ENCODE measurements around the gene SEMA4B. TPM values are rescaled to one million over a fixed set of nuclear protein-coding genes. Genes with fewer than 3 reads are reported as not detected.

Gene SEMA4B
- total RNA-seq, 1 donor from 2014 or later: 41.9 TPM

DNA sequence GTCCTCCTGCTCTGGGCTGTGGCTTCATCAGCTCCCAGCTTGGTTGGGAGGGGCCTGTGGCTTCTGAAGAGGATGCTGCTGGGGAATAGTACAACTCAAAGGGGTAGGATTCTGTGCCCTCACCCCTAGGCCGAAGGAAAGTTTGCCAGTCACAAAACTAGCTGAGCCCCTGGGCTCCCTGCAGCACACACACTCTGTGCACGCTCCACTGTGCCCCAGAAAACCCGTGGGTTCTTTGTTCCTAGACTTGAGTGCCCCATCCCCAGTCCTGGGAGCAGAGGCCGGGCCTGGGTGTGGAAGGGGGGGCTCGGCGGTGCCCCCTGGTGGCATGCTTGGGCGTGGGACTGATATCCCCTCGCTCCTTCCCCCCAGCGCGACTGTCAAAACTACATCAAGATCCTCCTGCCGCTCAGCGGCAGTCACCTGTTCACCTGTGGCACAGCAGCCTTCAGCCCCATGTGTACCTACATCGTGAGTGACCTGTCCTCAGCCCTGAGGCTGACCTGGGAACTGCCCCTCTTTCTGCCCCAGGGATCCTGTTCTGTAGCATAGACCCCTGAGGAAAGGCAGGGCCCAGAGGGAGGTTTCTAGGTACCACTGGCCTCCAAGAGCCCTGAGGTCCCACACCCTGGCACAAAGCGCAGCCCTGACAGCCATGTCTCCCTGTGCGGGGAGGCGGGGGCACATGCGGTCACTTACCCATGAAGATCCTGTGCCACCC is 18.5 kb downstream of the SEMA4B start:
- Mint-ChIP-seq H3K4me1 (ENCODE audit: low read depth) (no peaks in the 10 kb centered on the region), H3K9me3 (ENCODE audit: low read depth) (no peaks in the 10 kb centered on the region), H3K4me3 (ENCODE audit: low read depth) (no peak overlapping the region), H3K36me3 (ENCODE audit: insufficient read depth) (peaks cover 5% of the 10 kb centered on the region), H3K27ac (no peak overlapping the region), H3K27me3 (no peaks in the 10 kb centered on the region)
- DNase-seq (ENCODE audit: low spot score, unreplicated experiment): peak; percentile 41
- TF ChIP-seq CTCF (IDR thresholded peaks at IDR 0.05; ENCODE audit: unreplicated experiment): peak; percentile 72

DNA sequence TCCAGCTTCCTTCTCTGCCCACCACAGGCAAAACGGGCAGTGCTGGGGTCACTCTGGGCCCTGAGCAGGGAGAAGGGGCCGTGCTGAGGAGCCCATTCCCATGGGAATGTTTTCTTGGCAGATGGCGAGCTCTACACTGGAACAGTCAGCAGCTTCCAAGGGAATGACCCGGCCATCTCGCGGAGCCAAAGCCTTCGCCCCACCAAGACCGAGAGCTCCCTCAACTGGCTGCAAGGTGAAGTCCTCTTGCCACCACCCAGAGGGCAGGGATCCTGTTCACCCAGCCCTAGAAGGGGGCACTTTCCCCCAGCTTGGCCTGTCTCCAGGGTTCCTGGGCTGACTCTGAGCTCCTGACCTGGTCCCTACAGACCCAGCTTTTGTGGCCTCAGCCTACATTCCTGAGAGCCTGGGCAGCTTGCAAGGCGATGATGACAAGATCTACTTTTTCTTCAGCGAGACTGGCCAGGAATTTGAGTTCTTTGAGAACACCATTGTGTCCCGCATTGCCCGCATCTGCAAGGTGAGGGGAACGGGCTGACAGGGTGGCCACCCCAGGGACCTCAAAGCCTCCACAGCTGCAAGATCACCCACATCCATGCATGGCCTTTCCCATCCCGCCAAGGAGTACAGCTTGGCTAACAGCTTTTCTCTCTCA is 20.2 kb downstream of the SEMA4B start:
- no peaks in the 10 kb centered on the region for H3K4me1 Mint-ChIP-seq (ENCODE audit: low read depth)
- H3K4me3 Mint-ChIP-seq (ENCODE audit: low read depth): no peak overlapping the region
- H3K9me3 Mint-ChIP-seq (ENCODE audit: low read depth): no peaks in the 10 kb centered on the region
- no peaks in the 10 kb centered on the region for H3K27me3 Mint-ChIP-seq
- H3K36me3 Mint-ChIP-seq (ENCODE audit: insufficient read depth): peaks cover 8% of the 10 kb centered on the region
- DNase-seq (ENCODE audit: low spot score, unreplicated experiment): peak; percentile 37
- TF ChIP-seq CTCF (IDR thresholded peaks at IDR 0.05; ENCODE audit: unreplicated experiment): peak; percentile 54
- H3K27ac Mint-ChIP-seq: no peak overlapping the region

DNA sequence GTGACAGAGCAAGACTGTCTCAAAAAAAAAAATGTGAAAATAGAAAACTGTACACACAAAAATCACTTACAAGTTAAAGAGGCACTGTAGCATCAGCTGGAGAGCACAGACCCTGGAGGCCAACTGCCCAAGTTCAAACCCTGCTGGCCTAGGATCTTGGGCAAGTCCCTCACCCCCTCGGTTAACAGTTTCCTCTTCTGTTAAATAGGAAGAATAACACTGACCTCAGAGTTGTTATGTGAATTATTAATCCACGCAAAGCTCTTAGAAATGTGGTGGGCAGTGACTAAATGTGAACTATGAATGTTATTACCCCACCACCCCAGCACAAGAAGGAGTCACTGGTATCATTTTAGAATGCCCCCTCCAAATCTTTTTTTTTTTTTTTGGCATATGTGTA is 21.4 kb downstream of the SEMA4B start:
- Mint-ChIP-seq H3K9me3 (ENCODE audit: low read depth) (no peaks in the 10 kb centered on the region), H3K4me1 (ENCODE audit: low read depth) (no peaks in the 10 kb centered on the region), H3K27ac (no peak overlapping the region), H3K4me3 (ENCODE audit: low read depth) (no peak overlapping the region), H3K27me3 (no peaks in the 10 kb centered on the region), H3K36me3 (ENCODE audit: insufficient read depth) (peaks cover 8% of the 10 kb centered on the region)
- TF ChIP-seq CTCF (IDR thresholded peaks at IDR 0.05; ENCODE audit: unreplicated experiment): no peak
- DNase-seq (ENCODE audit: low spot score, unreplicated experiment): no peak

- Mint-ChIP-seq H3K27me3 (no peaks in the 10 kb centered on the region), H3K4me3 (ENCODE audit: low read depth) (no peak overlapping the region), H3K9me3 (ENCODE audit: low read depth) (no peaks in the 10 kb centered on the region), H3K27ac (no peak overlapping the region), H3K36me3 (ENCODE audit: insufficient read depth) (peaks cover 8% of the 10 kb centered on the region), H3K4me1 (ENCODE audit: low read depth) (no peaks in the 10 kb centered on the region)
- TF ChIP-seq CTCF (IDR thresholded peaks at IDR 0.05; ENCODE audit: unreplicated experiment): no peak
- no peak for DNase-seq (ENCODE audit: low spot score, unreplicated experiment)
Observed at GRCh38 chr15:90223441-90224165, 22.5 kb downstream of the SEMA4B start.

GRCh38 chr15:90225047-90225446 is 23.9 kb downstream of the SEMA4B start:
- DNase-seq (ENCODE audit: low spot score, unreplicated experiment): no peak
- peaks cover 12% of the 10 kb centered on the region for H3K36me3 Mint-ChIP-seq (ENCODE audit: insufficient read depth)
- no peak for TF ChIP-seq CTCF (IDR thresholded peaks at IDR 0.05; ENCODE audit: unreplicated experiment)

More at GRCh38 chr15:90225047-90225446, 23.9 kb downstream of the SEMA4B start:
- Mint-ChIP-seq H3K4me3 (ENCODE audit: low read depth) (no peak overlapping the region), H3K27ac (no peak overlapping the region), H3K4me1 (ENCODE audit: low read depth) (no peaks in the 10 kb centered on the region), H3K27me3 (no peaks in the 10 kb centered on the region), H3K9me3 (ENCODE audit: low read depth) (no peaks in the 10 kb centered on the region)

Data from progenitor cell of endocrine pancreas (in vitro differentiated cells).